Measurements from ENCODE around the gene ATG16L2. TPM values are rescaled to one million over a fixed set of nuclear protein-coding genes. Genes with fewer than 3 reads are reported as not detected.

The ATG16L2 gene
- total and polyA plus RNA-seq, 7 donors, result 4.6 to 47.7 (median 17.5) TPM

GRCh38 chr11:72776844-72777754 is 37.1 kb upstream of the ATG16L2 start:
- WGBS, 2 donors, result 30 to 82% methylated on average over 7 of the region's 7 CpGs
- H3K9me3 ChIP-seq, result no peaks in the 10 kb centered on the region
- intact Hi-C loops (cut with DNase I), result no loop called here
- H3K27me3 ChIP-seq, result no peaks in the 10 kb centered on the region
- no peak overlapping the region for H3K4me3 ChIP-seq
- peaks cover 3 to 50% (median 46%) of the 10 kb centered on the region in 4 donors for H3K4me1 ChIP-seq
- no peak for TF ChIP-seq EP300 (IDR thresholded peaks at IDR 0.05)
- no peak for TF ChIP-seq POLR2A (IDR thresholded peaks at IDR 0.05)
- no peak for TF ChIP-seq POLR2AphosphoS5 (IDR thresholded peaks at IDR 0.05)
- no peak for TF ChIP-seq CTCF (IDR thresholded peaks at IDR 0.05)
- H3K27ac ChIP-seq, result no peak overlapping the region
- DNase-seq, result no peak
- H3K36me3 ChIP-seq, result no peaks in the 10 kb centered on the region

GRCh38 chr11:72777755-72778278 is 36.4 kb upstream of the ATG16L2 start:
- no peaks in the 10 kb centered on the region for H3K36me3 ChIP-seq
- TF ChIP-seq POLR2A (IDR thresholded peaks at IDR 0.05), result no peak
- no peak for TF ChIP-seq CTCF (IDR thresholded peaks at IDR 0.05)
- TF ChIP-seq POLR2AphosphoS5 (IDR thresholded peaks at IDR 0.05), result no peak
- no peak for TF ChIP-seq EP300 (IDR thresholded peaks at IDR 0.05)
- no peaks in the 10 kb centered on the region for H3K9me3 ChIP-seq
- no peak for DNase-seq
- 21 to 66% methylated on average over 5 of the region's 5 CpGs for WGBS, 2 donors
- no peaks in the 10 kb centered on the region for H3K27me3 ChIP-seq
- H3K4me3 ChIP-seq, result no peak overlapping the region
- H3K27ac ChIP-seq, result no peak overlapping the region
- intact Hi-C loops (cut with DNase I), result no loop called here
- H3K4me1 ChIP-seq, result peaks cover 3 to 45% (median 41%) of the 10 kb centered on the region in 4 donors

GRCh38 chr11:72778535-72779494 is 35.4 kb upstream of the ATG16L2 start:
- H3K27ac ChIP-seq, result no peak overlapping the region

More at GRCh38 chr11:72778535-72779494, 35.4 kb upstream of the ATG16L2 start:
- H3K36me3 ChIP-seq, result no peaks in the 10 kb centered on the region
- no peak overlapping the region for H3K4me3 ChIP-seq
- peaks cover 3 to 35% (median 31%) of the 10 kb centered on the region in 4 donors for H3K4me1 ChIP-seq
- intact Hi-C loops (cut with DNase I), result no loop called here
- DNase-seq, result no peak
- H3K9me3 ChIP-seq, result no peaks in the 10 kb centered on the region
- 19 to 72% methylated on average over 7 of the region's 7 CpGs for WGBS, 2 donors
- H3K27me3 ChIP-seq, result no peaks in the 10 kb centered on the region
- no peak for TF ChIP-seq CTCF (IDR thresholded peaks at IDR 0.05)
- TF ChIP-seq POLR2AphosphoS5 (IDR thresholded peaks at IDR 0.05), result peak in 1 of 4 donors; percentile 12
- TF ChIP-seq POLR2A (IDR thresholded peaks at IDR 0.05), result peak in 1 of 2 donors; percentile 46
